B cell (primary cell): ENCODE measurements around the gene QKI. TPM values are rescaled to one million over a fixed set of nuclear protein-coding genes. Genes with fewer than 3 reads are reported as not detected.

ENCODE experiments used
- ATAC-seq: fragments of 200-7000 bp; cut with Tn5 transposase; one replicate; pipeline ENCODE4 v1.10.0; 2021; ENCODE audit warnings: low read depth, mild to moderate bottlenecking, moderate number of reproducible peaks, moderate library complexity
- CTCF ChIA-PET: fragments of 350-600 bp; sonication (Branson Sonifier 250); formaldehyde crosslinking; loops from one replicate; lab custom pipeline; 2021; ENCODE audit warnings: antibody characterized with exemption, inconsistent platforms; lab: Charles Lee
- POLR2A ChIA-PET: fragments of 350-600 bp; sonication (Branson Sonifier 250); formaldehyde crosslinking; loops from one replicate; lab custom pipeline; 2021; ENCODE audit warnings: antibody characterized with exemption; lab: Charles Lee
- DNase-seq: peaks from one replicate; pipeline ENCODE4 v3.0.0; 2013
- H2AFZ ChIP-seq: 2 replicates; pipeline ENCODE4 v1.6.1; 2012; ENCODE audit warnings: mild to moderate bottlenecking, low read depth, low read length; ENCODE audit not compliant: insufficient read depth, poor library complexity, severe bottlenecking
- H3K27ac ChIP-seq, 2 donors: 1 replicate in 1 of 2; 2 replicates in 1 of 2; pipeline ENCODE4 v1.5.1; 2012 to 2013; ENCODE audit warnings: low read length in 2 of 2, mild to moderate bottlenecking in 2 of 2, moderate library complexity in 1 of 2
- H3K27me3 ChIP-seq, 4 experiments: fragments of 200-600 bp in 1 of 4; sonication (generic) in 1 of 4; replicated peaks in 1 of 4; 1 replicate in 2 of 4; 2 replicates in 2 of 4; pipeline versions ENCODE4 v1.6.1 to v1.7.0; 2013 to 2016; ENCODE audit warnings: low read length in 3 of 4, mild to moderate bottlenecking in 2 of 4, mixed read lengths in 1 of 4, moderate library complexity in 1 of 4; ENCODE audit not compliant: insufficient read depth in 4 of 4, control insufficient read depth in 3 of 4; ENCODE audit errors: control extremely low read depth in 1 of 4
- H3K36me3 ChIP-seq, 2 experiments: replicated peaks in 1 of 2; 1 replicate in 1 of 2; 2 replicates in 1 of 2; pipeline versions ENCODE4 v1.6.1 to v1.7.1; 2013; ENCODE audit warnings: low read length in 1 of 2; ENCODE audit not compliant: insufficient read depth in 2 of 2, control insufficient read depth in 1 of 2; ENCODE audit errors: control extremely low read depth in 1 of 2, extremely low read depth in 1 of 2
- H3K4me1 ChIP-seq, 2 donors: fragments of 200-600 bp in 1 of 2; sonication (generic) in 1 of 2; 1 replicate in 1 of 2; 2 replicates in 1 of 2; pipeline versions ENCODE4 v1.5.1 to v1.6.1; 2013 to 2017; ENCODE audit warnings: low read length in 2 of 2; ENCODE audit not compliant: control insufficient read depth in 2 of 2, insufficient read depth in 2 of 2
- H3K4me2 ChIP-seq: replicated peaks from 2 replicates; pipeline ENCODE3; 2012; ENCODE audit warnings: mild to moderate bottlenecking, low read depth, low read length; ENCODE audit not compliant: poor library complexity, severe bottlenecking
- H3K4me3 ChIP-seq, 5 experiments: fragments of 200-600 bp in 1 of 5; sonication (generic) in 1 of 5; 1 replicate in 3 of 5; 2 replicates in 2 of 5; pipeline versions ENCODE4 v1.5.1 to v1.7.0; 2011 to 2016; ENCODE audit warnings: low read length in 4 of 5, mild to moderate bottlenecking in 4 of 5, low read depth in 2 of 5, control low read depth in 1 of 5, moderate library complexity in 1 of 5; ENCODE audit not compliant: insufficient read depth in 1 of 5; ENCODE audit errors: control extremely low read depth in 1 of 5, extremely low read depth in 1 of 5
- H3K79me2 ChIP-seq: fragments of 200-600 bp; sonication (generic); one replicate; pipeline ENCODE4 v1.6.0; 2016; ENCODE audit warnings: low read length; ENCODE audit not compliant: control insufficient read depth, insufficient read depth
- H3K9ac ChIP-seq: fragments of 200-600 bp; sonication (generic); 2 replicates; pipeline ENCODE4 v1.6.1; 2017; ENCODE audit warnings: mild to moderate bottlenecking, low read length, moderate library complexity
- H3K9me3 ChIP-seq, 3 donors: one replicate each; pipeline versions ENCODE4 v1.6.1 to v1.7.1; 2013; ENCODE audit warnings: low read length in 2 of 3; ENCODE audit not compliant: control insufficient read depth in 2 of 3, insufficient read depth in 1 of 3; ENCODE audit errors: control extremely low read depth in 1 of 3
- H4K20me1 ChIP-seq: 2 replicates; pipeline ENCODE4 v1.6.0; 2012; ENCODE audit warnings: mild to moderate bottlenecking, low read length; ENCODE audit not compliant: insufficient read depth, control insufficient read depth, poor library complexity, severe bottlenecking
- H3K27ac Mint-ChIP-seq: one replicate; pipeline ENCODE4 v1.8.0; 2021; ENCODE audit warnings: mixed read lengths
- H3K27me3 Mint-ChIP-seq: one replicate; pipeline ENCODE4 v1.8.0; 2021; ENCODE audit warnings: mixed read lengths
- H3K4me1 Mint-ChIP-seq: one replicate; pipeline ENCODE4 v1.8.0; 2021; ENCODE audit warnings: mixed read lengths
- H3K4me3 Mint-ChIP-seq: one replicate; pipeline ENCODE4 v1.8.0; 2021; ENCODE audit warnings: mixed read lengths
- H3K9me3 Mint-ChIP-seq: one replicate; pipeline ENCODE4 v1.8.0; 2022; ENCODE audit warnings: mixed read lengths; ENCODE audit not compliant: insufficient read depth
- EZH2 ChIP-seq: IDR thresholded peaks from 2 replicates; pipeline ENCODE4 v1.6.1; 2012; ENCODE audit warnings: borderline replicate concordance, low read depth, mild to moderate bottlenecking, moderate library complexity, low read length; ENCODE audit not compliant: insufficient read depth, poor library complexity, severe bottlenecking
- WGBS: methylation state at CpG from one replicate; pipeline ENCODE4 v1.1.5; 2013; ENCODE audit warnings: missing lambda C conversion rate; ENCODE audit not compliant: insufficient coverage; 5-methylcytosine and 5-hydroxymethylcytosine counted together
- intact Hi-C: fragments of 100-400 bp; cut with micrococcal nuclease; formaldehyde crosslinking; loops from one replicate; pipeline ENCODE4 v1.10.0; 2022
- polyA plus RNA-seq: library from polyadenylated mRNA; depleted of rRNA; stranded (reverse); fragments of >200 nt; gene quantifications from 2 replicates; pipeline ENCODE4 v1.2.3, GENCODE V29; 2012
- total RNA-seq, 2 donors: library from RNA; stranded (reverse); fragments of 120-200 nt in 1 of 2; gene quantifications; 1 replicate in 1 of 2; 2 replicates in 1 of 2; pipeline versions ENCODE4 v1.2.3 to v1.2.4, GENCODE V29; 2013 to 2022
- TF ChIP-seq, protein P1 (sequence below): fragments of 200-600 bp; IDR thresholded peaks from one replicate; pipeline ENCODE4 v1.8.0; 2022; ENCODE audit warnings: antibody characterized with exemption, mild to moderate bottlenecking

Gene QKI
- total and polyA plus RNA-seq, 2 donors (not counting 1 experiment from before 2014, with no cell fraction given): 38.8 to 79.5 TPM

DNA sequence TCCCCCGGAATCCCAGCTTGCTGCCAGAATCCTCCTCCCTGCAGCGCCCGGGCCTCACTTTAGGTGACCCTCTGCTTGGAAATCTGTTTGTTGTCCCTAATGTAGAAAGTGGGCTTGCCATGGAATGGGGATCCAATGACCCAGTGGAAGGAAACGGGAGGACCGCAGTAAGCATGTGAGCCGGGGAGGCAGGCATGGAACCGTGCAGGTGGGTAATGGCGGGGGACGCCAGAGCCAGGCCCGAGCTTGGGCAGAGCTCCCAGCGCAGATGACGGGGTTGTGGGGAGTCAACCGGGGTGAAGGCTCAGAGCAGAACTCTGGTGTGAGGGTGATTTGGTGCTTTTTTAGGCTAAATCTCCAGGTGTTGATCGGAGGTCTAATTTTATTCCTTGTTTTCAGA is 188.3 kb downstream of the QKI start:
- H2AFZ ChIP-seq: no peak overlapping the region
- H3K9ac ChIP-seq: no peak overlapping the region
- H4K20me1 ChIP-seq: no peaks in the 10 kb centered on the region
- intact Hi-C loops: no loop called here
- H3K9me3 ChIP-seq: peaks cover 0 to 16% (median 7%) of the 10 kb centered on the region in 3 donors
- H3K79me2 ChIP-seq: no peaks in the 10 kb centered on the region
- H3K27ac ChIP-seq: no peak overlapping the region
- no peaks in the 10 kb centered on the region for H3K4me1 ChIP-seq
- no peaks in the 10 kb centered on the region for H3K36me3 ChIP-seq
- H3K4me3 ChIP-seq: no peak overlapping the region
- no peak overlapping the region for H3K4me2 ChIP-seq
- ChIA-PET CTCF (no interaction called here), POLR2A (no interaction called here)
- H3K27me3 Mint-ChIP-seq: no peaks in the 10 kb centered on the region
- H3K27me3 ChIP-seq: no peaks in the 10 kb centered on the region
- no peaks in the 10 kb centered on the region for H3K4me1 Mint-ChIP-seq
- DNase-seq: no peak
- no peak overlapping the region for H3K4me3 Mint-ChIP-seq
- H3K27ac Mint-ChIP-seq: no peak overlapping the region
- WGBS: 88% methylated on average over 14 of the region's 14 CpGs
- H3K9me3 Mint-ChIP-seq: peaks cover 8% of the 10 kb centered on the region
- TF ChIP-seq EZH2: no peak
- TF ChIP-seq, protein P1, sequence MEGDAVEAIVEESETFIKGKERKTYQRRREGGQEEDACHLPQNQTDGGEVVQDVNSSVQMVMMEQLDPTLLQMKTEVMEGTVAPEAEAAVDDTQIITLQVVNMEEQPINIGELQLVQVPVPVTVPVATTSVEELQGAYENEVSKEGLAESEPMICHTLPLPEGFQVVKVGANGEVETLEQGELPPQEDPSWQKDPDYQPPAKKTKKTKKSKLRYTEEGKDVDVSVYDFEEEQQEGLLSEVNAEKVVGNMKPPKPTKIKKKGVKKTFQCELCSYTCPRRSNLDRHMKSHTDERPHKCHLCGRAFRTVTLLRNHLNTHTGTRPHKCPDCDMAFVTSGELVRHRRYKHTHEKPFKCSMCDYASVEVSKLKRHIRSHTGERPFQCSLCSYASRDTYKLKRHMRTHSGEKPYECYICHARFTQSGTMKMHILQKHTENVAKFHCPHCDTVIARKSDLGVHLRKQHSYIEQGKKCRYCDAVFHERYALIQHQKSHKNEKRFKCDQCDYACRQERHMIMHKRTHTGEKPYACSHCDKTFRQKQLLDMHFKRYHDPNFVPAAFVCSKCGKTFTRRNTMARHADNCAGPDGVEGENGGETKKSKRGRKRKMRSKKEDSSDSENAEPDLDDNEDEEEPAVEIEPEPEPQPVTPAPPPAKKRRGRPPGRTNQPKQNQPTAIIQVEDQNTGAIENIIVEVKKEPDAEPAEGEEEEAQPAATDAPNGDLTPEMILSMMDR: no peak
- ATAC-seq: no peak

DNA sequence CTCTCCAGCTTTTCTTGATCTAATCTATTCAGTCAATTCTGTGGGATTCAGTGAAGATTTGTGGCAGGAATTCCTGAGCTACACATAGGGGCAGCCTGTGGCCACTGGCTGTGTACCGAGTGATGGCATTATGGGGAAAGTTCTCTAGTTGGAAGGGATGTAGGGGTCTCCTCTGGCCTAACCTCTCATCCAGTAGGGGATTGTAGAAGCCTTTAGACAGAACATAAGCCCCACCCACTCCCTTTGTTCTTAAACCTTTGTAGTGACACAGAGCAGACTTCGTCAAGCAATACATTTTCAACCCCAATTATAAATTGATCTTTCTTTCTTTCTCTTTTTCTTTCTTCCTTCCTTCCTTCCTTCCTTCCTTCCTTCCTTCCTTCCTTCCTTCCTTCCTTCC is 188.9 kb downstream of the QKI start:
- TF ChIP-seq, protein P1: no peak
- no peak for TF ChIP-seq EZH2
- H3K9me3 ChIP-seq: peaks cover 0 to 16% (median 7%) of the 10 kb centered on the region in 3 donors
- H3K27ac ChIP-seq: no peak overlapping the region
- H3K27me3 ChIP-seq: peaks cover 0 to 3% (median 0%) of the 10 kb centered on the region in 4 experiments
- DNase-seq (no peak), ATAC-seq (no peak)
- no peak overlapping the region for H3K9ac ChIP-seq
- H3K4me1 ChIP-seq: no peaks in the 10 kb centered on the region
- H3K27ac Mint-ChIP-seq: no peak overlapping the region
- no peaks in the 10 kb centered on the region for H3K36me3 ChIP-seq
- H3K27me3 Mint-ChIP-seq: no peaks in the 10 kb centered on the region
- H2AFZ ChIP-seq: no peak overlapping the region
- H3K4me3 Mint-ChIP-seq: no peak overlapping the region
- no peak overlapping the region for H3K4me3 ChIP-seq
- H4K20me1 ChIP-seq: no peaks in the 10 kb centered on the region
- POLR2A ChIA-PET: no interaction called here
- CTCF ChIA-PET: interaction anchor here (0.7 kb wide), 1 partner anchor 163 kb away, joined by 4 read pairs; no protein-coding TSS in a partner anchor
- WGBS: 88% methylated on average over 1 of the region's 2 CpGs
- intact Hi-C loops: no loop called here
- peaks cover 2% of the 10 kb centered on the region for H3K4me1 Mint-ChIP-seq
- H3K9me3 Mint-ChIP-seq: peaks cover 8% of the 10 kb centered on the region
- no peak overlapping the region for H3K4me2 ChIP-seq
- H3K79me2 ChIP-seq: no peaks in the 10 kb centered on the region
